ENCODE measurements around the gene HAND2. TPM values are rescaled to one million over a fixed set of nuclear protein-coding genes. Genes with fewer than 3 reads are reported as not detected.

Gene HAND2
- total and polyA plus RNA-seq, 4 donors: 0.06 to 0.77 (median 0.21) TPM

GRCh38 chr4:173501592-173502150 lies 28.4 kb downstream of the HAND2 start:
- Histone ChIP-seq H3K27ac (ENCODE audit: low read depth in 1 of 2, low read length in 1 of 2) (no peak overlapping the region), H3K27me3 (ENCODE audit: control insufficient read depth in 3 of 3, insufficient read depth in 3 of 3, low read length in 2 of 3) (peaks cover 34 to 91% (median 85%) of the 10 kb centered on the region in 3 donors), H3K36me3 (ENCODE audit: control insufficient read depth in 4 of 4, insufficient read depth in 4 of 4, low read length in 4 of 4) (no peaks in the 10 kb centered on the region), H3K9me3 (ENCODE audit: control insufficient read depth in 4 of 4, insufficient read depth in 3 of 4, low read length in 3 of 4) (peaks cover 0 to 22% (median 1%) of the 10 kb centered on the region in 4 donors), H3K9ac (ENCODE audit: insufficient read depth in 1 of 2, low read length in 2 of 2) (no peak overlapping the region), H3K4me3 (no peak overlapping the region), H3K4me1 (ENCODE audit: control insufficient read depth in 5 of 5, insufficient read depth in 5 of 5, low read length in 5 of 5) (peaks cover 0 to 8% (median 0%) of the 10 kb centered on the region in 5 donors)
- TF ChIP-seq CTCF (IDR thresholded peaks at IDR 0.05; ENCODE audit: control extremely low read depth, extremely low read depth): no peak
- DNase-seq (no peak), ATAC-seq (ENCODE audit: insufficient read depth, low FRiP score) (no peak)
- 16 to 33% methylated on average over 21 of the region's 21 CpGs for WGBS, 2 donors

- no peak overlapping the region for H3K27ac ChIP-seq (ENCODE audit: low read depth in 1 of 2, low read length in 1 of 2)
- DNase-seq (no peak), ATAC-seq (ENCODE audit: insufficient read depth, low FRiP score) (no peak)
- peaks cover 0 to 22% (median 1%) of the 10 kb centered on the region in 4 donors for H3K9me3 ChIP-seq (ENCODE audit: control insufficient read depth in 4 of 4, insufficient read depth in 3 of 4, low read length in 3 of 4)
- no peak overlapping the region for H3K9ac ChIP-seq (ENCODE audit: insufficient read depth in 1 of 2, low read length in 2 of 2)
- WGBS, 2 donors: 10 to 17% methylated on average over 48 of the region's 48 CpGs
- peaks cover 0 to 6% (median 0%) of the 10 kb centered on the region in 5 donors for H3K4me1 ChIP-seq (ENCODE audit: control insufficient read depth in 5 of 5, insufficient read depth in 5 of 5, low read length in 5 of 5)
- TF ChIP-seq CTCF (IDR thresholded peaks at IDR 0.05; ENCODE audit: control extremely low read depth, extremely low read depth): no peak
- H3K36me3 ChIP-seq (ENCODE audit: control insufficient read depth in 4 of 4, insufficient read depth in 4 of 4, low read length in 4 of 4): no peaks in the 10 kb centered on the region
- H3K4me3 ChIP-seq: peak overlapping the region; percentile 5
- peaks cover 34 to 91% (median 84%) of the 10 kb centered on the region in 3 donors for H3K27me3 ChIP-seq (ENCODE audit: control insufficient read depth in 3 of 3, insufficient read depth in 3 of 3, low read length in 2 of 3)
These were observed 29.0 kb downstream of the HAND2 start for GRCh38 chr4:173500841-173501591.

- no peak for TF ChIP-seq CTCF (IDR thresholded peaks at IDR 0.05; ENCODE audit: control extremely low read depth, extremely low read depth)
- Histone ChIP-seq H3K36me3 (ENCODE audit: control insufficient read depth in 4 of 4, insufficient read depth in 4 of 4, low read length in 4 of 4) (no peaks in the 10 kb centered on the region), H3K27ac (ENCODE audit: low read depth in 1 of 2, low read length in 1 of 2) (no peak overlapping the region), H3K27me3 (ENCODE audit: control insufficient read depth in 3 of 3, insufficient read depth in 3 of 3, low read length in 2 of 3) (peaks cover 28 to 89% (median 84%) of the 10 kb centered on the region in 3 donors), H3K4me1 (ENCODE audit: control insufficient read depth in 5 of 5, insufficient read depth in 5 of 5, low read length in 5 of 5) (peaks cover 0 to 6% (median 0%) of the 10 kb centered on the region in 5 donors), H3K9ac (ENCODE audit: insufficient read depth in 1 of 2, low read length in 2 of 2) (no peak overlapping the region), H3K9me3 (ENCODE audit: control insufficient read depth in 4 of 4, insufficient read depth in 3 of 4, low read length in 3 of 4) (peaks cover 0 to 22% (median 1%) of the 10 kb centered on the region in 4 donors), H3K4me3 (no peak overlapping the region)
- WGBS, 2 donors: 24 to 28% methylated on average over 38 of the region's 38 CpGs
- DNase-seq: no peak
- no peak for ATAC-seq (ENCODE audit: insufficient read depth, low FRiP score)
These were observed 30.1 kb downstream of the HAND2 start for GRCh38 chr4:173499658-173500535.
